HepG2 (cell line): ENCODE results near the gene DOCK10. TPM values are rescaled to one million over a fixed set of nuclear protein-coding genes. Genes with fewer than 3 reads are reported as not detected.

Experiments used
- ELF4 ChIP-seq: sonication (generic); formaldehyde crosslinking; IDR thresholded peaks from 2 replicates; pipeline ENCODE4 v1.5.0; 2020; ENCODE audit warnings: missing genetic modification reagents, mild to moderate bottlenecking, moderate library complexity, borderline replicate concordance
- GATAD1 ChIP-seq: IDR thresholded peaks from 2 replicates; pipeline ENCODE4 v1.6.1; 2016; ENCODE audit warnings: missing genetic modification reagents, missing compliant biosample characterization
- LBX2 ChIP-seq: sonication (generic); formaldehyde crosslinking; IDR thresholded peaks from 2 replicates; pipeline ENCODE4 v1.5.0; 2020; ENCODE audit warnings: missing genetic modification reagents, mild to moderate bottlenecking, borderline replicate concordance
- NFKBIZ ChIP-seq: IDR thresholded peaks from 2 replicates; pipeline ENCODE4 v1.6.1; 2018; ENCODE audit warnings: missing genetic modification reagents, missing compliant biosample characterization
- THYN1 ChIP-seq: sonication (generic); formaldehyde crosslinking; IDR thresholded peaks from 2 replicates; pipeline ENCODE4 v1.8.1; 2023; ENCODE audit warnings: low read depth, mild to moderate bottlenecking, moderate library complexity, missing genetic modification reagents, borderline replicate concordance
- ZNF12 ChIP-seq: sonication (generic); formaldehyde crosslinking; IDR thresholded peaks from 2 replicates; pipeline ENCODE4 v1.5.0; 2020; ENCODE audit warnings: missing genetic modification reagents
- ZNF570 ChIP-seq: sonication (generic); formaldehyde crosslinking; IDR thresholded peaks from 2 replicates; pipeline ENCODE4 v1.4.0; 2020; ENCODE audit warnings: mild to moderate bottlenecking, missing genetic modification reagents, borderline replicate concordance
- ZSCAN5A ChIP-seq: sonication (generic); formaldehyde crosslinking; IDR thresholded peaks from 2 replicates; pipeline ENCODE4 v1.8.0; 2022; ENCODE audit warnings: mild to moderate bottlenecking, missing genetic modification reagents, borderline replicate concordance
- polyA plus RNA-seq, 8 experiments: library from polyadenylated mRNA; depleted of rRNA in 3 of 8; stranded (reverse) in 7 of 8; unstranded in 1 of 8; fragments of >200 nt; fragmentation: Illumina TruSeq in 4 of 8; extraction: Trizol in 4 of 8; gene quantifications; 2 replicates each; pipeline versions ENCODE4 v1.2.1 to v1.2.3, GENCODE V29; 2011 to 2016; ENCODE audit warnings: low read depth in 4 of 8, missing spikeins in 1 of 8, mixed read lengths in 1 of 8; ENCODE audit not compliant: insufficient read depth in 1 of 8
- total RNA-seq, 5 experiments: library from RNA; depleted of rRNA; stranded (reverse); fragments of >200 nt; fragmentation: Illumina TruSeq; extraction: Trizol; gene quantifications; 2 replicates each; pipeline ENCODE4 v1.2.3, GENCODE V29; 2016; ENCODE audit warnings: low read depth in 1 of 5
- TF ChIP-seq, protein P1 (sequence below), 2 experiments: sonication (generic) in 1 of 2; formaldehyde crosslinking in 1 of 2; IDR thresholded peaks; 2 replicates each; pipeline versions ENCODE4 v1.5.1 to v1.6.1; 2011 to 2020; ENCODE audit warnings: borderline replicate concordance in 1 of 2, low read depth in 1 of 2, low read length in 1 of 2, mild to moderate bottlenecking in 1 of 2, missing genetic modification reagents in 1 of 2, moderate library complexity in 1 of 2

The DOCK10 gene
- total and polyA plus RNA-seq, 2 of the 13 experiments (the other 11 are each of a cell fraction or from before 2014, with no cell fraction given), result not detected

DNA sequence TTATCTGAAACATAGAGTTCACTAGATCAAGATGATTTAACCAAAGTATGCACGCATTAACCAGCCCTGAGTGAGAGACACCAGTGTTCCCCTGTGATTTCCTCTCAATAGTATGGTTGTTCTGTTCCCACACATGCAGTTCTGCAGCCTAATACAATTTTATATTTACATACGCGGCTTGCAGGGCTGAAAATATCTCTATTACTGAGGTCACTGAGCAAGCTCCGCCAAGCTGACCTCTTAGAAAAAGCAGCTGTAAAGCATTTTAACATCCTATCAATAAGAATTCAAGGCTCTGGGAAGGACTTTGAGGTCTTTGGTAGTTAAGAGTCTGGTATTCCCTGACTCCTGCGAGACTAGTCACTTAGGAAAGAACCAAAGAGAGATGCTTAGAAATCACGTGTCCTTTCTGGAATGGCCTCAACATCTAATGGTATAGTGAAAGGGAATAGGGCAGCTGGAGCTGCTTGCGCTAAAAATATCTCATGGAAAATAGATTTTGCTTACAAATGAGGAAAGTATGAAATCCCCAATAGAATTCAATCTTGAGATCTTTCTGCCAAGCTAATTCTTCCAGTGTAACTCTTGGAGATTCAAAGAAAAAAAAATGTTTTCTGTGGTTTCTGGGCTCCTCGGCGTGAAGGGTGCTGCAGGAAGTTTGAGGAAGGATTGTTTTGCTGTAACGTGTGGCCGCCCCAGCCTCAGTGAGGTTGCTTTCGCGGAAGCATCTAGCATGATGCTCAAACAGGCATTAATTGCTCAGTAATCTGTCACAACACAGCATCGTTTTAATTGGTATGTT lies 59.2 kb downstream of the DOCK10 start (continued):
- TF ChIP-seq, protein P1, sequence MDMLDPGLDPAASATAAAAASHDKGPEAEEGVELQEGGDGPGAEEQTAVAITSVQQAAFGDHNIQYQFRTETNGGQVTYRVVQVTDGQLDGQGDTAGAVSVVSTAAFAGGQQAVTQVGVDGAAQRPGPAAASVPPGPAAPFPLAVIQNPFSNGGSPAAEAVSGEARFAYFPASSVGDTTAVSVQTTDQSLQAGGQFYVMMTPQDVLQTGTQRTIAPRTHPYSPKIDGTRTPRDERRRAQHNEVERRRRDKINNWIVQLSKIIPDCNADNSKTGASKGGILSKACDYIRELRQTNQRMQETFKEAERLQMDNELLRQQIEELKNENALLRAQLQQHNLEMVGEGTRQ (IDR thresholded peaks at IDR 0.05; ENCODE audit: low read depth, low read length), result no peak
- TF ChIP-seq, protein P1 (CRISPR knock-in tag; IDR thresholded peaks at IDR 0.05; ENCODE audit: borderline replicate concordance), result no peak
- no peak for TF ChIP-seq ZSCAN5A (CRISPR knock-in tag)
- TF ChIP-seq ELF4 (CRISPR knock-in tag), result no peak
- no peak for TF ChIP-seq GATAD1 (CRISPR knock-in tag)
- no peak for TF ChIP-seq THYN1 (CRISPR knock-in tag)
- TF ChIP-seq ZNF570 (CRISPR knock-in tag), result no peak
- TF ChIP-seq NFKBIZ, result no peak
- no peak for TF ChIP-seq LBX2 (CRISPR knock-in tag)
- TF ChIP-seq ZNF12 (CRISPR knock-in tag), result no peak
